Peyer's patch (tissue), 4 donors: ENCODE measurements around the gene NUP153. TPM values are rescaled to one million over a fixed set of nuclear protein-coding genes. Genes with fewer than 3 reads are reported as not detected.

Experiments used
- DNase-seq, 3 donors: peaks; one replicate each; pipeline ENCODE4 v3.0.0-alpha.2; 2017 to 2019
- H3K27ac ChIP-seq, 4 donors: fragments of 200-600 bp; sonication (generic); one replicate each; pipeline ENCODE4 v1.5.1; 2016 to 2019
- H3K27me3 ChIP-seq, 2 donors: fragments of 200-600 bp; sonication (generic); one replicate each; pipeline ENCODE4 v1.5.1; 2019
- H3K36me3 ChIP-seq, 3 donors: fragments of 200-600 bp; sonication (generic); one replicate each; pipeline ENCODE4 v1.5.1; 2016 to 2019
- H3K4me1 ChIP-seq, 4 donors: fragments of 200-600 bp; sonication (generic); one replicate each; pipeline ENCODE4 v1.5.1; 2016 to 2019
- H3K4me3 ChIP-seq, 4 donors: fragments of 200-600 bp; sonication (generic); 1 replicate in 3 of 4; 2 replicates in 1 of 4; pipeline ENCODE4 v1.5.1; 2016 to 2019; ENCODE audit warnings: mild to moderate bottlenecking in 1 of 4
- H3K9me3 ChIP-seq, 4 donors: fragments of 200-600 bp; sonication (generic); one replicate each; pipeline ENCODE4 v1.5.1; 2016 to 2019; ENCODE audit warnings: mild to moderate bottlenecking in 1 of 4
- CTCF ChIP-seq, 6 experiments: fragments of 450-650 bp in 4 of 6; fragments of 200-600 bp in 2 of 6; sonication (generic) in 1 of 6; IDR thresholded peaks; one replicate each; pipeline ENCODE4 v1.5.1; 2017 to 2019; ENCODE audit warnings: antibody characterized with exemption in 6 of 6, mild to moderate bottlenecking in 3 of 6, moderate library complexity in 1 of 6
- POLR2A ChIP-seq, 2 donors: fragments of 450-650 bp; IDR thresholded peaks; one replicate each; pipeline ENCODE4 v1.5.1; 2017; ENCODE audit warnings: antibody characterized with exemption in 2 of 2, mild to moderate bottlenecking in 2 of 2, moderate library complexity in 2 of 2
- total RNA-seq, 4 donors: library from RNA; depleted of rRNA; stranded (reverse); fragments of >200 nt; gene quantifications; one replicate each; pipeline ENCODE4 v1.1.0, GENCODE V29; 2016

The NUP153 gene
- total RNA-seq, 4 donors from 2014 or later, result 21.5 to 47.0 (median 26.8) TPM

- H3K9me3 ChIP-seq, result no peaks in the 10 kb centered on the region
- H3K27ac ChIP-seq, result no peak overlapping the region
- no peak for DNase-seq
- no peaks in the 10 kb centered on the region for H3K36me3 ChIP-seq
- H3K4me3 ChIP-seq, result no peak overlapping the region
- TF ChIP-seq POLR2A (IDR thresholded peaks at IDR 0.05), result no peak
- no peak for TF ChIP-seq CTCF (IDR thresholded peaks at IDR 0.05)
- no peaks in the 10 kb centered on the region for H3K27me3 ChIP-seq
- no peaks in the 10 kb centered on the region for H3K4me1 ChIP-seq
Measured at GRCh38 chr6:17728551-17729222, 22.0 kb upstream of the NUP153 start.

- Histone ChIP-seq H3K36me3 (no peaks in the 10 kb centered on the region), H3K9me3 (no peaks in the 10 kb centered on the region), H3K27ac (no peak overlapping the region), H3K27me3 (no peaks in the 10 kb centered on the region), H3K4me1 (no peaks in the 10 kb centered on the region), H3K4me3 (no peak overlapping the region)
- DNase-seq, result no peak
- TF ChIP-seq POLR2A (IDR thresholded peaks at IDR 0.05), result no peak
- no peak for TF ChIP-seq CTCF (IDR thresholded peaks at IDR 0.05)
Measured at GRCh38 chr6:17725083-17725482, 18.4 kb upstream of the NUP153 start.

- H3K9me3 ChIP-seq, result no peaks in the 10 kb centered on the region
- H3K27me3 ChIP-seq, result no peaks in the 10 kb centered on the region
- H3K4me3 ChIP-seq, result no peak overlapping the region
- no peak for DNase-seq
- no peak overlapping the region for H3K27ac ChIP-seq
- no peaks in the 10 kb centered on the region for H3K4me1 ChIP-seq
- TF ChIP-seq CTCF (IDR thresholded peaks at IDR 0.05) (no peak), POLR2A (IDR thresholded peaks at IDR 0.05) (no peak)
- H3K36me3 ChIP-seq, result no peaks in the 10 kb centered on the region
Measured at GRCh38 chr6:17724341-17724740, 17.6 kb upstream of the NUP153 start.

- no peak for TF ChIP-seq CTCF (IDR thresholded peaks at IDR 0.05)
- no peak for TF ChIP-seq POLR2A (IDR thresholded peaks at IDR 0.05)
- Histone ChIP-seq H3K36me3 (no peaks in the 10 kb centered on the region), H3K4me1 (no peaks in the 10 kb centered on the region), H3K4me3 (no peak overlapping the region), H3K9me3 (no peaks in the 10 kb centered on the region), H3K27me3 (no peaks in the 10 kb centered on the region), H3K27ac (no peak overlapping the region)
- DNase-seq, result no peak
Measured at GRCh38 chr6:17721671-17722070, 14.9 kb upstream of the NUP153 start.

GRCh38 chr6:17719323-17720041 lies 12.8 kb upstream of the NUP153 start:
- Histone ChIP-seq H3K4me3 (no peak overlapping the region), H3K36me3 (no peaks in the 10 kb centered on the region), H3K9me3 (no peaks in the 10 kb centered on the region), H3K27me3 (no peaks in the 10 kb centered on the region), H3K27ac (no peak overlapping the region), H3K4me1 (no peaks in the 10 kb centered on the region)
- TF ChIP-seq POLR2A (IDR thresholded peaks at IDR 0.05) (no peak), CTCF (IDR thresholded peaks at IDR 0.05) (no peak)
- DNase-seq, result no peak
